ENCODE results near the gene GALNT9.
"Not testable (repeated sequence)": the region's sequence is repeated elsewhere in the genome, so short reads cannot be mapped to it uniquely, and the experiment has no call there.

GALNT9 gene

DNA sequence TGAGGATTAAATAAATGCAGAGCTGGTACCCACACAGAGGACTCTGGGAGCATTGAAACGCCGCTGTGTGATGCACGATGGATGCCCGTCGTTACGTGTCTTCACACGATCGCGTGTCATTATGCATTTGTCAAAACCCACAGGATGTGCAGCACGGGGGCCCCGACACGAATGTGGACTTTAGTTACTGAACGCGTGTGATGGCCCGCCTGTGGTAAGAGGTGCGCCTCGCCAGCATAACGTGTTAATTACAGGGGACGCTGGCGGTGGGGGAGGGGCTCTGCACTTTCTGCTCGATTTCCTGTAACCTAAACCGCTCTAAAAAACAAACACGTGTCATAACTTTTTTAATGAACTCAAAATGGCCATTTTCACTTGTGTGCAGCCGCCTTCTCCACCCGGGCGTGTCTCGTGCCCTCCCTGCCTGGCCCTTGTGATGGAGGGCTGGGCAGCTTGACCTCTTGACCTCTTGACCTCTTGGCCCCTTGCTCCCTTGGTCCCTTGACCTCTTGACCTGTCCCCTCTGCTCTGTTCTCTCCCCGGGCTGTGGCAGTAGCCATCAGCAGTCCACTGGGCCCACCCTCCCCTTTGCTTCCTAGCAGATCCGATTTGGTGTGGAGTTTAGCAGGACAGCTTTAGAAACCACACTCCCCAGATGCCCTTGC is 33.7 kb upstream of the GALNT9 start:
- H3K4me3 Mint-ChIP-seq = no peak overlapping the region
- no peaks in the 10 kb centered on the region for H3K36me3 Mint-ChIP-seq (ENCODE audit: low read depth)
- no peaks in the 10 kb centered on the region for H3K4me1 Mint-ChIP-seq (ENCODE audit: low read depth)
- H3K27me3 Mint-ChIP-seq = no peaks in the 10 kb centered on the region
- no peaks in the 10 kb centered on the region for H3K9me3 Mint-ChIP-seq
- no peak overlapping the region for H3K27ac Mint-ChIP-seq

DNA sequence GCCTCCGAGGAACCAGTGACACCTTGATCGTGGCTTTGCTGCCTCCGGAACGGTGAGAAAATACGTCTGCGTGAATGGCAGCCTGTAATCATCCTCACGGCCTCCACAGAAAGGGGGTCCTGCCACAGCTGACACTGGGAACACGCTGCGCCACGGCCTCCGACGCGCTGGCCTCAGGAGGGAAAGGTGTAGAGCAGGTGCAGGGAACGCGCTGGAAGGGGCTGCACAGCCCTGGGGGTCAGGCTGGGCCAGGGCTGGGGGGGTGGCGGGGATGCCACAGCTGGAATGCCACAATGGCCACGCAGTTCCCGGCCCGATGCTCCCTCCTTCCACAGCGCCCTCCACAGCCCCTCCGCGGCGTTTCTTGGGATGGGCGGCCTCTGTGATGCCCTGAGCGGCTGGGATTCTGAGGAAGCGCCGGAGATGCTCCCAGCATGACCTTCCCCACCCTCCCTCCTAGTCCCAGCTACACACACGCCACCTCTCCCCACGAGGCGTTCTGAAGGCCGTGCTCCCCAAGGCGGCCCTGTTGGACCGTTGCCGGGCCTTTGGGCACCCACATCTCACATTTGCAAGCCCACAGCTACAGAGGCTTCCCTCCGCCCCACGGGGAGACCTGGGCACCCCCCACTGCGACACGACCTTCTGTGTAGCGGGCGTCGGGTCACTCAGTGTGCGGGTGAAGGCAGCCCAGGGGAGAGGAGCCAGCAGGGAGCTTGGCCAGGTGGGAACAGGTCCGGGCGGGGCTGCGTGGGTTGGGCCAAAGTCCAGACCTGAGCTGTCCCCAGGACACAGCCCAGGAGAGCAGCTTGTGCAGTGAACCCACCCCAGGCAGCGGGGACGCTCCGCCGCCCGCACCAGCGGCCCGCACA is 31.8 kb upstream of the GALNT9 start:
- Mint-ChIP-seq H3K4me3 (no peak overlapping the region), H3K27me3 (no peaks in the 10 kb centered on the region), H3K36me3 (ENCODE audit: low read depth) (no peaks in the 10 kb centered on the region), H3K4me1 (ENCODE audit: low read depth) (no peaks in the 10 kb centered on the region), H3K9me3 (no peaks in the 10 kb centered on the region), H3K27ac (no peak overlapping the region)

DNA sequence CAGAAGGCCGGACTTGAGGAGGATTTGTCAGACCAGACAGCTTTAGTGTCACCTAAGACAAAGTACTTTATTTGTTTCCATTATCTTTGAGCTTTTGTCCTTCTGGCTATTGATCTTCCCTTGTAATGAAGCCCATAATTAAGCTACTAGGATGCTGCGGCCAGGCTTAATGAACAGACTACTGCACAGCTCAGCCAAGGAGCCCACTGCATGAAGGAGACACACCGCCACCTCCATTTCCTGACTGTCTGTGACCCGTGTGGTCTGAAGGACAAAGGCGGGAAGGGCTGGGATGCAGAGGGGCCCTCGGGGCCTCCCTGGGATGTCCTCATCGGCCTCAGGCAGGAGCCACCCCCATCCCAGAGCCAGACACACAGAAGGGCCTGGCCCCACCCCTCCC is 31.0 kb upstream of the GALNT9 start:
- Mint-ChIP-seq H3K27me3 (no peaks in the 10 kb centered on the region), H3K4me1 (ENCODE audit: low read depth) (no peaks in the 10 kb centered on the region), H3K4me3 (no peak overlapping the region), H3K9me3 (no peaks in the 10 kb centered on the region), H3K36me3 (ENCODE audit: low read depth) (no peaks in the 10 kb centered on the region), H3K27ac (no peak overlapping the region)

DNA sequence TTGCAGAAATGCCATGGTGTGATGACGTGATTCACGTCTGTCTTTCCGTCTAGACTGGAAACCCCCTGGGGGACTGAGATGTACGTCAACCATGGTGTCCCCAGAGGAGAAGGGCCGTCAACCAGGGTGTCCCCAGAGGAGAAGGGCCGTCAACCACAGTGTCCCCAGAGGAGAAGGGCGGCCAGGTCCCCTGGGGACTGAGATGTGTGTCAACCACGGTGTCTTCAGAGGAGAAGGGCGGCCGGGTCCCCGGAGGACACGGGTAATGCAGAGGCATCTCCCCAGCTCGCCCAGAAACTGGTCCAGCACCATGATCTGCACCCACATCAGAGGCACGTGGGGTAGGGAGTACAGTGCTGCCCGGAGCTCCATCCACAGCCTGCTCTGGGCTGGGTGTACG is 30.6 kb upstream of the GALNT9 start:
- H3K4me3 Mint-ChIP-seq = no peak overlapping the region
- no peaks in the 10 kb centered on the region for H3K4me1 Mint-ChIP-seq (ENCODE audit: low read depth)
- no peak overlapping the region for H3K27ac Mint-ChIP-seq
- H3K9me3 Mint-ChIP-seq = no peaks in the 10 kb centered on the region
- no peaks in the 10 kb centered on the region for H3K27me3 Mint-ChIP-seq
- no peaks in the 10 kb centered on the region for H3K36me3 Mint-ChIP-seq (ENCODE audit: low read depth)

DNA sequence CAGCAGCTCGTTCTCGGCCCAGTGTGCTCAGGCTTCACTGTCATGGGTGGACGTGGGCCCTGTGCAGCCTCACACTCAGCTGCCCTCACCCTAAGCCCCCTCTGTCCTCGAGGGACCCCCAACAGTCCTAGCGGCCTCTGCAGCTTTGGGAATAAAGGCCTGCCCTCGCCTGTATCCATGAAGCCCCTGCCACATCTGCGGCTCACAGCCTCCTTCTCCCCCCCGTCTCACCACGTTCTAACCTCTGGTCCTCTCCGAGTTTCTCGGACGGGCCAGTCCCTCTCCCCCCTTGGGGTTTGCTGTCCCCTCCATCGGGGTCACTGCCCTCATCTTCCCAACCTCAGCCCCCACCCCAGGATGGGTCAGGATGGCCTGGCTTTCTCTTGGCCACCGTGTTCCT is 30.2 kb upstream of the GALNT9 start:
- no peak overlapping the region for H3K27ac Mint-ChIP-seq
- no peaks in the 10 kb centered on the region for H3K36me3 Mint-ChIP-seq (ENCODE audit: low read depth)
- H3K4me3 Mint-ChIP-seq = no peak overlapping the region
- no peaks in the 10 kb centered on the region for H3K4me1 Mint-ChIP-seq (ENCODE audit: low read depth)
- no peaks in the 10 kb centered on the region for H3K27me3 Mint-ChIP-seq
- H3K9me3 Mint-ChIP-seq = no peaks in the 10 kb centered on the region

DNA sequence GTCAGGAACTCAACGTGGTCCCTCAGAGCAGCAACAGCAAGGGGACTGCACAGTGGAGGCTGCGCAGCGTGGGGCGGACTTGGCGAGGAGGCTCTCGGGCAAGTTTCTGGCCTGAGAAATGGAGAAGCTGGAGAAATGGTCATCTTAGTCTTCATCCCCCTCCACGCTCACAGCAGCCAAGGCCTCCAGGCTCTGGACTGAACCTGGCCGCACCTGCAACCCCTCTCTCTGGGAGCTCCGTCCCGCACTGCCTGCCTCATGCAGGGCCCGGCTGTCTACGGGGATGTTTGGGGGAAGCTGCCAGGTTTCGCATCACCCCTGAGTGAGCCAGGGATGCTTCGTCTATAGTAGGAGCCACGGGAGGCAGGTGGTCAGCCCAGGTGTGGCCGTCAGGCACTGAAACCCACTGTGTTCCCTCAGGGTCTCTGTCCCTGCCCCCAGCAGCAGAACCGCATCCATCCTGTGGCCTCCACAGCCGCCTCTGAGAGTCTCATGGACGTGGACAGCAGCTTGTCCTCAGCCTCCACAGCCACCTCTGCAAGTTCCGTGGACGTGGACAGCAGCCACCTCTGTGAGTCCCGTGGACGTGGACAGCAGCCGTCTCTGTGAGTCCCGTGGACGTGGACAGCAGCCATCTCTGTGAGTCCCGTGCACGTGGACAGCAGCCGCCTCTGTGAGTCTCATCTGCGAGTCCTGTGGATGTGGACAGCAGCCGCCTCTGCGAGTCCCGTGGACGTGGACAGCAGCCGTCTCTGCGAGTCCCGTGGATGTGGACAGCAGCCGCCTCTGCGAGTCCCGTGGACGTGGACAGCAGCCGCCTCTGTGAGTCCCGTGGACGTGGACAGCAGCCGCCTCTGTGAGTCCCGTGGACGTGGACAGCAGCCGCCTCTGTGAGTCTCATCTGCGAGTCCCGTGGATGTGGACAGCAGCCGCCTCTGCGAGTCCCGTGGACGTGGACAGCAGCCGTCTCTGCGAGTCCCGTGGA is 29.1 kb upstream of the GALNT9 start:
- not testable (repeated sequence) for H3K9me3 Mint-ChIP-seq; H3K27ac Mint-ChIP-seq; H3K4me1 Mint-ChIP-seq (ENCODE audit: low read depth); H3K27me3 Mint-ChIP-seq; H3K4me3 Mint-ChIP-seq; H3K36me3 Mint-ChIP-seq (ENCODE audit: low read depth)

DNA sequence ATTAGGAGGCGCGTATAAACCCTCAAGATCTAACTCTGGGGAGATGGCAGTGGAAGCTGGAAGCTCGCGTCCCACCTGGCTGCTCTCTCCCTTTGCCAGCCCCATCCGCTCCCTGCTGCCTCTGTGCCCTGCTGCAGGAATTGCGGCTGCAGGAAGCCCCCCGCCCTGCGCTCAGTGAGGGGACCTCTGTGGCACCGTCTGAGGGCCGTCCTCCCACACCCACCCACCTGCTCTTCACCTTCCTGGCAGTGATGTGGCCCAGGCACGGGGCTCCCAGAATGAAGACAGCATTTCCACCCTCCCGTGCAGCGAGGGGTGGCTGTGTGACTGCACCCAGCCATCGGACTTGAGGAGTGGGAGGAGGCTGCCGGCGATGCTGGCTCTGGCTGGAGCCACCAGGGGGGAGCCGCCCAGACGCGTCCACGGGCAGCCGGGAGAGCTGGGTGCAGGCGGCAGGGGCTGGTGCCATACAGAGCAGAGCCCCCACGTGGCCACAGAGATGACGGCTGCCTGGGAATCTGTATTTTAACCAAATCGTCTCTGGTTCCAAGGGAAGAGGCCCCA is 28.3 kb upstream of the GALNT9 start:
- Mint-ChIP-seq H3K36me3 (ENCODE audit: low read depth) (no peaks in the 10 kb centered on the region), H3K4me3 (no peak overlapping the region), H3K4me1 (ENCODE audit: low read depth) (no peaks in the 10 kb centered on the region), H3K27me3 (no peaks in the 10 kb centered on the region), H3K9me3 (no peaks in the 10 kb centered on the region), H3K27ac (no peak overlapping the region)

DNA sequence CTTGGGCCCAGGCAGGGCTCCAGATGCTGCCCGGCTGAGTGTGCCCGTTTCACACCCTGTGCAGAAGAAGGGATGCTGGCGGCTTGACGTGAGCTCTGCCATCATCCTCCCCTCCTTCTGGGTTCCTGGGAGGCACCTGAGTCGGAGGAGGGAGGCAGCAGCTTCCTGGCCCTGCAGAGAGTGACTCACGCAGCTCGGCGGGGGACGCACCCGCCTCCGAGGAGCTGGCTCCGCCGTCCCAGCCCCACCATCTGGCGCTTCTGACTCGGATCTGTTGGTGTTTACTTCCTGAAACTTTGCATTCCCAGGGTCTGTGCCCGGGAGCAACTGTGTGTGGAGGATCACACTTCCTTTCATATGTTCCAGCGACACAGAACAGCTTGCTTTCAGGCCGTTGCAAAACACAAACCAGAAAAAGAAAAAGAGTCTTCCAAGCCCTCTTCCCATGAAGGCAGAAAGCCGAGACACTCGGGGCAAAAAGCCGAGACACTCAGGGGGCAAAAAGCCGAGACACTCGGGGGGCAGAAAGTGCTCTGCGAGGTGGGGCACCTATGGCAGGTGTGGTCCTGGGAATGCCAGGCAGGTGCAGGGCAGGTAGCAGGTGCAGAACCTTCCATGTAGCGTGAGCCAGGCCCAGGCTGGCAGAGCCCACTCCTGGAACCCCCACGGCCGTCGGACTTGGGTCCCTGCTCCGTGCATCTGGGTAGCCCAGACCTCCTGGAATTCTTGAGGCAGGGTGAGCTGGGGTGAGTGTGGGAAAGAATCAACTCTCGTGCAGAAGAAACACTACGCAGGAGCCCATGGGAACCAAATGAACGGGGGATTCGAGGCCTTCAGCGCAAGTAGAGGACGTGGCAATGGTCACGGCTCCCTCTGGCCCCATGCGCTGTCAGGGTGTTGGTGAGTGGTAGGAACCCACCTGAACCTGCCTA is 27.6 kb upstream of the GALNT9 start:
- no peak overlapping the region for H3K27ac Mint-ChIP-seq

DNA sequence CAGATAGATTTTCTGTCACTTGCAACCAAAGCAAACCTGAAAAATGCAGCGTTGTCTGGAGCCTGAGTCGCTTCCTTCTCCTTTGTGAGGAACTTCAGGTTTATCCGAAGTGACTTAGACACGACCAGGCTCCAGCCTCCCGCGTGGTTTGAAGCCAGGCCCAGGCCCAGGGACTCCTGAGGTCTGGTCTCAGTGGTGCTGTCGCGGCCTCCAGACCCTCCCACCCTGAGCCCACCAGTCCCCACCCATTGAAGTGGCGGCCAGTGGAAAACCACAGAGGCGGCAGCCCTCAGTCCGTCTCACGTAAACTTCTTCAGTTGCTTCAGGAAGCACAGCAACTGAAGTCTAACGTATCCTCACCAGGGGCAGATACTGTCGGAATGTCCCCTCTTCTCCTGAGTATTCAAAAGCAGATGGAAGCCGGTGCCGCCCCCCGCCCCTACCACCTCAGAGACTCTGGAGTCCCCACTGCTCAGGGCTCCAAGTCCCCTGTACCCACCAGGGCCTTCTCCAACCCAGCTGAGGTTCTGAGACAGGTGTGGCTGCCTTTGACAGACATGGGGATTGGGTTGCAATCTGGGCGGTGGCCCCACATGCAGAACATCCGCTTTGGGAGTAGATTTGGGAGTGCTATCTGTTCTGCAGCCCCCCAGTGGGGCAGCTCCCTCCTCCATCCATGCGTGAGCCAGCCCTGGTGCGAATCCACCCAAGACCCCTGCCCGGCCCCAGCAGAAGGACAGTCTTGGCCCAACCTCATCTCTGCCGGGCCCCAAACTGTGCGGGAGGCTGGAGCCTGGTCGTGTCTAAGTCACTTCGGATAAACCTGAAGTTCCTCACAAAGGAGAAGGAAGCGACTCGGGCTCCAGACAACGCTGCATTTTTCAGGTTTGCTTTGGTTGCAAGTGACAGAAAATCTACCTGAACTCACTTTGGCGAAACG is 26.6 kb upstream of the GALNT9 start:
- Mint-ChIP-seq H3K4me3 (no peak overlapping the region), H3K9me3 (no peaks in the 10 kb centered on the region), H3K27ac (no peak overlapping the region), H3K4me1 (ENCODE audit: low read depth) (no peaks in the 10 kb centered on the region), H3K36me3 (ENCODE audit: low read depth) (no peaks in the 10 kb centered on the region), H3K27me3 (no peaks in the 10 kb centered on the region)

More for the DNA sequence above, 27.6 kb upstream of the GALNT9 start:
- H3K27me3 Mint-ChIP-seq = no peaks in the 10 kb centered on the region
- no peaks in the 10 kb centered on the region for H3K36me3 Mint-ChIP-seq (ENCODE audit: low read depth)
- no peaks in the 10 kb centered on the region for H3K9me3 Mint-ChIP-seq
- H3K4me1 Mint-ChIP-seq (ENCODE audit: low read depth) = no peaks in the 10 kb centered on the region
- H3K4me3 Mint-ChIP-seq = no peak overlapping the region

DNA sequence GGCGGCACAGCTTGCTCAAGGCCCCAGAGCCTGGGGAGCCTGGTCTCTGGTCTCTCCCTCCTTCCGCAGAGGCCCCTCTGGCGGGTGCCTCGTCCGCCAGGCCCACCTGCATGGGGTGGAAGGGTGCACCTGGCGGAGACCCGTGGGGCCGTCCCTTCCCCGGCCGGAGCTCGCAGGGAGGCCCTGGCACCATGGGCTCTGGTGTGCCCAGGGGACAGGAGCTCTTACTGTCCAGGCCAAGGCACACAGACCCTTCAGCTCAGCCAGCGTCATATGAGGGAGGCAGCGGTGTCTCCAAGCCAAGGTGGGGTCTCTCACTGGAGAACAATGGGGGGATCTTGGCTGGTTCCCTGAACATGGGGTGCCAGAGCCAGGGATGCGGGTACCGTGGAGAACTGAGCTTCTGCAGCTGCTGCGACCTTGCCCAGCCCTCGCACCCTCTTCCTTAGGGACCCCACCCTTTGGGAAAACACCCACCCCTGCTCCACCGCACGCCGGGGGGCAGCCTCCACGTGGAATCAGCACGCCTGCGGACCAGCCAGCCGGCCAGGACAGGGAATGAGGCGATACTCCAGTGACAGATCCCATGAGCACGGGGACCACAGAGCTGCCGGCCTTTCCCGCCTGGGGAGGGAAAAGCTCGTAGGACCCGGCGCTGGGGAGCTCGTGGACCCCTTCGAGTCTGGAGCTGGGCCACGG is 25.7 kb upstream of the GALNT9 start:
- Mint-ChIP-seq H3K27me3 (no peaks in the 10 kb centered on the region), H3K9me3 (no peaks in the 10 kb centered on the region), H3K4me1 (ENCODE audit: low read depth) (no peaks in the 10 kb centered on the region), H3K4me3 (no peak overlapping the region), H3K27ac (no peak overlapping the region), H3K36me3 (ENCODE audit: low read depth) (no peaks in the 10 kb centered on the region)

DNA sequence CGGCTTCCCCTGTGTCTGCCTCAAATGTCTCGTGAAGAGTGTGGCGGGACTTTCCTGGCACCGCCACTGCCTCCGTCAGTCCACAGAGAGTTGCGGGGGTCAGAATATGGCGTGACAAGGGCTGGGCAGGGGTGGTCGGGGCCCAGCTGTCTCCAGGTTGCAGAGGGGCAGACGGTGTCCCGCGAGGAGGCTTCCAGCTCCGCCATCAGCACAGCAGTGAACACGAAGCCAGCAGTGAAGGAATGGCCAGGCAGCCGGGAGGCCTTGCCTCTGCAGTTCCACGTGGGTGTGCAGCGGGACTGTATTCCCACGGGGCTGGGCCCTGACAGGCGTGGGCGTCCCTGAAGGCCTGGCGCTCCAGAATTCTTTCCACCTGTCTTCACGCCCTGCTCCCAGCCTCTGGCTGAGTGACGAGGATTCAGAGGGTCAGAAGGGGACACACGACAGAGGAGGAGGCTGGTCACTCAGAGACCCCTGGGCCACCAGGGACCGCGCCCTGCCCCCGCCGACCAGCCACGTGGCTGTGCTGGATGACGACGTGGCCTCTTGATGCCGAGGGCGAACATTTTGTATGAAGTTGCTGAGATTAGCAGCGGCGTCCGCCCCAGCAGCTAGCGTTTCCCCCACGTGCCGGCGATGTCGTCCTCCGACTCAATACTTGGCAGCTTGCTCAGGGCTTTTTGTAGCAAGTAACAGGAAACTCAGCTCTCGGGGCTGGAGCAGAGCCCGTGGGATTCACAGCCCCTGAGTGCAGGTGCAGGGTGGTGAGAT is 25.0 kb upstream of the GALNT9 start:
- no peak overlapping the region for H3K27ac Mint-ChIP-seq
- H3K4me1 Mint-ChIP-seq (ENCODE audit: low read depth) = no peaks in the 10 kb centered on the region
- H3K4me3 Mint-ChIP-seq = no peak overlapping the region
- no peaks in the 10 kb centered on the region for H3K36me3 Mint-ChIP-seq (ENCODE audit: low read depth)
- H3K9me3 Mint-ChIP-seq = no peaks in the 10 kb centered on the region
- no peaks in the 10 kb centered on the region for H3K27me3 Mint-ChIP-seq

DNA sequence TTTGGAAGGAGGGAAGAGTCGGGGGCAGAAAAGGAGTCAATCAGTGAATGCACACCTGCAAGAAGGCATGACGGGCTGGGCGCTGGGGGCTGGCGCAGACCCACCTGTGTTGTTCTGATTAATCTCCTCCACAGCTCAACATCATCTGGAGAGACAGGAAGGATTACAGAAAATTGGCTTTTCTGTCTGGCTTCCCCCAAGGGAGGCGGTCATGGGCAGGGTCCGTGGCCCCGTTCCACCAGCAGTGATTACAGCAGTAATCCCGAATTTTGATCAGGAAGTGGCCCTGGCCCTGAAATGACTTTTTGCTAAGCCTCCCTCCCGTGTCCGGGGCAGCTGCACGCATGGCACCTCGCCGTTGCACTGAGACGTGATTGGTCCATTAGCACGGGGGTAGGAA is 24.4 kb upstream of the GALNT9 start:
- no peaks in the 10 kb centered on the region for H3K9me3 Mint-ChIP-seq
- H3K4me1 Mint-ChIP-seq (ENCODE audit: low read depth) = no peaks in the 10 kb centered on the region
- H3K27me3 Mint-ChIP-seq = no peaks in the 10 kb centered on the region
- no peaks in the 10 kb centered on the region for H3K36me3 Mint-ChIP-seq (ENCODE audit: low read depth)
- no peak overlapping the region for H3K27ac Mint-ChIP-seq
- H3K4me3 Mint-ChIP-seq = no peak overlapping the region
